ENCODE data around the gene PRICKLE3.
A peak's percentile ranks its signal among the peaks of the same experiment; 100 is the strongest.

Gene PRICKLE3

GRCh38 chrX:49206543-49206942, 20.4 kb upstream of the PRICKLE3 start:
- no peak for DNase-seq

GRCh38 chrX:49205443-49205842, 19.3 kb upstream of the PRICKLE3 start:
- no peak for DNase-seq

- peak in 16 of 58 donors; percentile 0 to 38 (median 16) for DNase-seq
Measured at GRCh38 chrX:49204709-49205108, 18.5 kb upstream of the PRICKLE3 start.

GRCh38 chrX:49204017-49204416, 17.8 kb upstream of the PRICKLE3 start:
- no peak for DNase-seq

GRCh38 chrX:49203536-49203935, 17.4 kb upstream of the PRICKLE3 start:
- peak in 8 of 58 donors; percentile 1 to 40 (median 9) for DNase-seq

- no peak for DNase-seq
Measured at GRCh38 chrX:49202022-49202421, 15.8 kb upstream of the PRICKLE3 start.

- DNase-seq, result peak; percentile 2 to 89 (median 77)
Measured at GRCh38 chrX:49199906-49200771, 14.0 kb upstream of the PRICKLE3 start, which contains the start of gene SYP. Gene SYP (minus strand): TSS chrX:49200193. CDS start chrX:49200186, 7 bp downstream.

GRCh38 chrX:49199315-49199595, 13.1 kb upstream of the PRICKLE3 start:
- DNase-seq, result no peak

GRCh38 chrX:49198540-49199314, 12.6 kb upstream of the PRICKLE3 start:
- peak in 7 of 58 donors; percentile 1 to 13 (median 6) for DNase-seq

GRCh38 chrX:49197543-49198087, 11.4 kb upstream of the PRICKLE3 start:
- DNase-seq, result no peak

GRCh38 chrX:49193542-49193964, 7.4 kb upstream of the PRICKLE3 start:
- DNase-seq, result peak in 1 of 58 donors; percentile 3

GRCh38 chrX:49192722-49193328, 6.7 kb upstream of the PRICKLE3 start:
- DNase-seq, result peak in 6 of 58 donors; percentile 0 to 12 (median 5)

GRCh38 chrX:49191574-49192011, 5.4 kb upstream of the PRICKLE3 start:
- no peak for DNase-seq

- DNase-seq, result peak; percentile 32 to 99 (median 91)
Measured at GRCh38 chrX:49190821-49191573, 4.8 kb upstream of the PRICKLE3 start.

- no peak for DNase-seq
Measured at GRCh38 chrX:49189606-49190005, 3.4 kb upstream of the PRICKLE3 start.

- no peak for DNase-seq
Measured at GRCh38 chrX:49188468-49189076, 2.4 kb upstream of the PRICKLE3 start.

- DNase-seq, result no peak
Measured at GRCh38 chrX:49187526-49187925, 1.4 kb upstream of the PRICKLE3 start.

GRCh38 chrX:49187028-49187394, 838 bp upstream of the PRICKLE3 start:
- DNase-seq, result no peak

- DNase-seq, result peak in 34 of 58 donors; percentile 2 to 72 (median 28)
Measured at GRCh38 chrX:49184294-49185281, 1.6 kb downstream of the PRICKLE3 start.
